NCI-H2196 (cell line): ENCODE data around the gene GNAZ.
"Not testable (repeated sequence)": the region's sequence is repeated elsewhere in the genome, so short reads cannot be mapped to it uniquely, and the experiment has no call there.

Experiments
- DNase-seq: peaks from one replicate; lab custom pipeline; 2025; ENCODE audit not compliant: unreplicated experiment; lab: John Stamatoyannopoulos, UW

The GNAZ gene

GRCh38 chr22:23070418-23071229 lies at the start of gene GNAZ:
TSS of gene GNAZ (plus strand) at chr22:23070519. CDS start at chr22:23095696, 25,177 bp downstream.
- DNase-seq, result no peak

- no peak for DNase-seq
These were observed 49.5 kb upstream of the GNAZ start for GRCh38 chr22:23020659-23021293.

GRCh38 chr22:23021660-23022353 lies 48.5 kb upstream of the GNAZ start:
- DNase-seq, result not testable (repeated sequence)

- no peak for DNase-seq
These were observed 47.0 kb upstream of the GNAZ start for GRCh38 chr22:23023294-23023693.

- DNase-seq, result no peak
These were observed 43.5 kb upstream of the GNAZ start for GRCh38 chr22:23026777-23027176.

- DNase-seq, result not testable (repeated sequence)
These were observed 42.5 kb upstream of the GNAZ start for GRCh38 chr22:23027849-23028248.

GRCh38 chr22:23029521-23030228 lies 40.6 kb upstream of the GNAZ start:
- no peak for DNase-seq

- no peak for DNase-seq
These were observed 38.9 kb upstream of the GNAZ start for GRCh38 chr22:23031381-23031780.

GRCh38 chr22:23031786-23032185 lies 38.5 kb upstream of the GNAZ start:
- no peak for DNase-seq

- DNase-seq, result no peak
These were observed 37.7 kb upstream of the GNAZ start for GRCh38 chr22:23032658-23033057.

GRCh38 chr22:23033116-23033905 lies 37.0 kb upstream of the GNAZ start:
- peak; percentile 11 for DNase-seq

GRCh38 chr22:23034621-23035556 lies 35.4 kb upstream of the GNAZ start:
- DNase-seq, result no peak

- DNase-seq, result no peak
These were observed 34.6 kb upstream of the GNAZ start for GRCh38 chr22:23035557-23036277.

- peak; percentile 1 for DNase-seq
These were observed 33.5 kb upstream of the GNAZ start for GRCh38 chr22:23036684-23037428.

- no peak for DNase-seq
These were observed 32.6 kb upstream of the GNAZ start for GRCh38 chr22:23037429-23038333.

GRCh38 chr22:23038334-23038642 lies 32.0 kb upstream of the GNAZ start:
- no peak for DNase-seq

- DNase-seq, result no peak
These were observed 31.4 kb upstream of the GNAZ start for GRCh38 chr22:23038902-23039301.
